IMR-90 (cell line): ENCODE results near the gene ATP6V1E1. TPM values are rescaled to one million over a fixed set of nuclear protein-coding genes. Genes with fewer than 3 reads are reported as not detected.

ENCODE experiments used
- ATAC-seq: fragments of 200-7000 bp; cut with Tn5 transposase; 2 replicates; pipeline ENCODE4 v1.9.1; 2020; ENCODE audit warnings: low read depth, mild to moderate bottlenecking, moderate library complexity
- BruUV-seq: library from RNA; stranded (reverse); fragments of 400-500 nt; replicated peaks from 2 replicates; lab custom pipeline; 2021; lab: Mats Ljungman, UMichigan
- CTCF ChIA-PET: fragments of 300-600 bp; formaldehyde crosslinking; extraction: SDS; loops from one replicate; lab custom pipeline; 2021; ENCODE audit warnings: antibody characterized with exemption; lab: Yijun Ruan, JAX
- POLR2A ChIA-PET: fragments of 300-600 bp; sonication (Branson Sonifier 250); formaldehyde crosslinking; loops from one replicate; lab custom pipeline; 2022; ENCODE audit warnings: antibody characterized with exemption; ENCODE audit not compliant: unreplicated experiment; lab: Charles Lee
- DNase-seq: peaks from one replicate; pipeline ENCODE4 v3.0.0; 2013
- H2AFZ ChIP-seq: replicated peaks from 2 replicates; pipeline ENCODE3; 2013; ENCODE audit warnings: low read length, mild to moderate bottlenecking; ENCODE audit not compliant: poor library complexity
- H2AK5ac ChIP-seq: 2 replicates; pipeline ENCODE4 v1.6.1; 2013; ENCODE audit warnings: low read depth, low read length, inconsistent platforms
- H2AK9ac ChIP-seq: replicated peaks from 2 replicates; pipeline ENCODE3; 2013; ENCODE audit warnings: mild to moderate bottlenecking, low read depth, low read length, moderate library complexity; ENCODE audit not compliant: poor library complexity
- H2BK120ac ChIP-seq: 2 replicates; pipeline ENCODE4 v1.6.1; 2013; ENCODE audit warnings: low read depth, low read length, inconsistent platforms
- H2BK15ac ChIP-seq: 3 replicates; pipeline ENCODE4 v1.6.1; 2013; ENCODE audit warnings: low read depth, low read length, inconsistent platforms
- H2BK20ac ChIP-seq: 2 replicates; pipeline ENCODE4 v1.6.1; 2013; ENCODE audit warnings: low read depth, mild to moderate bottlenecking, inconsistent platforms, low read length, moderate library complexity
- H2BK5ac ChIP-seq: 2 replicates; pipeline ENCODE4 v1.6.1; 2013; ENCODE audit warnings: mild to moderate bottlenecking, low read depth, low read length, inconsistent platforms; ENCODE audit not compliant: poor library complexity, severe bottlenecking
- H3K14ac ChIP-seq: replicated peaks from 2 replicates; pipeline ENCODE4 v1.6.1; 2013; ENCODE audit warnings: low read depth, low read length, inconsistent platforms
- H3K18ac ChIP-seq: 2 replicates; pipeline ENCODE4 v1.6.1; 2013; ENCODE audit warnings: low read depth, low read length, control low read depth
- H3K23ac ChIP-seq: 2 replicates; pipeline ENCODE4 v1.6.1; 2013; ENCODE audit warnings: low read depth, low read length, inconsistent platforms
- H3K27ac ChIP-seq: 2 replicates; pipeline ENCODE4 v1.5.1; 2013; ENCODE audit warnings: mild to moderate bottlenecking, control low read depth, low read length; ENCODE audit not compliant: insufficient read depth
- H3K27me3 ChIP-seq: 2 replicates; pipeline ENCODE4 v1.6.1; 2013; ENCODE audit warnings: low read length; ENCODE audit not compliant: control insufficient read depth, insufficient read depth
- H3K36me3 ChIP-seq: 2 replicates; pipeline ENCODE4 v1.6.1; 2013; ENCODE audit warnings: low read length, mixed read lengths; ENCODE audit not compliant: control insufficient read depth, insufficient read depth
- H3K4ac ChIP-seq: 2 replicates; pipeline ENCODE4 v1.6.1; 2013; ENCODE audit warnings: low read depth, low read length, inconsistent platforms
- H3K4me1 ChIP-seq: 2 replicates; pipeline ENCODE4 v1.6.1; 2013; ENCODE audit warnings: low read length, mixed read lengths; ENCODE audit not compliant: control insufficient read depth, insufficient read depth
- H3K4me2 ChIP-seq: 2 replicates; pipeline ENCODE4 v1.6.1; 2013; ENCODE audit warnings: low read depth, mild to moderate bottlenecking, control low read depth, low read length, moderate library complexity
- H3K4me3 ChIP-seq: 2 replicates; pipeline ENCODE4 v1.5.1; 2013; ENCODE audit warnings: low read depth, mild to moderate bottlenecking, control low read depth, low read length, moderate library complexity; ENCODE audit not compliant: insufficient read depth
- H3K56ac ChIP-seq: 2 replicates; pipeline ENCODE4 v1.6.1; 2013; ENCODE audit warnings: low read length, inconsistent platforms; ENCODE audit not compliant: insufficient read depth; ENCODE audit errors: extremely low read depth
- H3K79me1 ChIP-seq, 2 experiments: 2 replicates each; pipeline ENCODE4 v1.6.1; 2013; ENCODE audit warnings: low read length in 2 of 2, inconsistent platforms in 1 of 2, low read depth in 1 of 2
- H3K9ac ChIP-seq: 2 replicates; pipeline ENCODE4 v1.6.1; 2013; ENCODE audit warnings: low read depth, low read length, control low read depth
- H3K9me1 ChIP-seq: 2 replicates; pipeline ENCODE4 v1.6.1; 2013; ENCODE audit warnings: low read length, inconsistent platforms; ENCODE audit not compliant: insufficient read depth
- H3K9me3 ChIP-seq: 2 replicates; pipeline ENCODE4 v1.6.1; 2013; ENCODE audit warnings: low read length; ENCODE audit not compliant: control insufficient read depth, insufficient read depth
- H4K20me1 ChIP-seq: 2 replicates; pipeline ENCODE4 v1.6.1; 2013; ENCODE audit warnings: low read length, inconsistent platforms; ENCODE audit not compliant: insufficient read depth
- H4K5ac ChIP-seq: 2 replicates; pipeline ENCODE4 v1.6.1; 2013; ENCODE audit warnings: mild to moderate bottlenecking, low read depth, low read length, control low read depth
- H4K8ac ChIP-seq, 2 experiments: 2 replicates each; pipeline ENCODE4 v1.6.1; 2013; ENCODE audit warnings: low read depth in 2 of 2, low read length in 2 of 2, control low read depth in 1 of 2, inconsistent platforms in 1 of 2
- H4K91ac ChIP-seq: 2 replicates; pipeline ENCODE4 v1.6.1; 2013; ENCODE audit warnings: low read depth, low read length, inconsistent platforms; ENCODE audit not compliant: insufficient read depth
- CEBPB ChIP-seq: IDR thresholded peaks from 2 replicates; pipeline ENCODE4 v1.6.1; 2012; ENCODE audit warnings: low read depth, low read length, improper control_type of control experiment
- CTCF ChIP-seq: conservative IDR thresholded peaks from 2 replicates; pipeline ENCODE4 v1.5.1; 2012; ENCODE audit warnings: mild to moderate bottlenecking, low read depth, low read length, improper control_type of control experiment
- FOS ChIP-seq: fragments of 150-350 bp; IDR thresholded peaks from 2 replicates; pipeline ENCODE4 v1.6.1; 2016; ENCODE audit warnings: low read depth, low read length
- MAZ ChIP-seq: IDR thresholded peaks from 2 replicates; pipeline ENCODE4 v1.6.1; 2012; ENCODE audit warnings: low read depth, mild to moderate bottlenecking, low read length, improper control_type of control experiment, moderate library complexity, borderline replicate concordance
- MXI1 ChIP-seq: IDR thresholded peaks from 2 replicates; pipeline ENCODE4 v1.6.1; 2012; ENCODE audit warnings: low read depth, mild to moderate bottlenecking, low read length, moderate library complexity, borderline replicate concordance
- POLR2A ChIP-seq: IDR thresholded peaks from 2 replicates; pipeline ENCODE4 v1.6.1; 2012; ENCODE audit warnings: mild to moderate bottlenecking, low read depth, low read length
- RAD21 ChIP-seq: IDR thresholded peaks from 2 replicates; pipeline ENCODE4 v1.6.1; 2012; ENCODE audit warnings: low read length, improper control_type of control experiment
- RFX5 ChIP-seq: IDR thresholded peaks from 2 replicates; pipeline ENCODE4 v1.8.0; 2012; ENCODE audit warnings: low read depth, mild to moderate bottlenecking, low read length, moderate library complexity
- SMC3 ChIP-seq: fragments of 150-350 bp; IDR thresholded peaks from 2 replicates; pipeline ENCODE4 v1.6.1; 2016; ENCODE audit warnings: low read depth, mild to moderate bottlenecking, antibody characterized with exemption, low read length, moderate library complexity
- WGBS, 2 experiments: methylation state at CpG; one replicate each; pipeline versions ENCODE4 v1.1.5 to v1.1.7; 2013; ENCODE audit warnings: missing lambda C conversion rate in 2 of 2; ENCODE audit not compliant: insufficient read length in 1 of 2; ENCODE audit errors: extremely low coverage in 2 of 2; 5-methylcytosine and 5-hydroxymethylcytosine counted together
- dilution Hi-C: fragments of 300-500 bp; cut with HindIII; formaldehyde crosslinking; loops from one replicate; pipeline ENCODE4 v1.14.3; 2018; ENCODE audit warnings: low sequenced_read_pairs; ENCODE audit not compliant: unreplicated experiment
- in situ Hi-C: fragments of 300-500 bp; cut with MboI; formaldehyde crosslinking; loops from 3 replicates; pipeline ENCODE4 v1.14.3; 2019; ENCODE audit warnings: low sequenced_read_pairs, inconsistent platforms, mixed read lengths
- intact Hi-C: fragments of 100-400 bp; cut with micrococcal nuclease; formaldehyde crosslinking; loops from 2 replicates; pipeline ENCODE4 v1.10.0; 2022
- polyA plus RNA-seq, 3 experiments: library from polyadenylated mRNA; depleted of rRNA; stranded (reverse); fragments of >200 nt; gene quantifications; 2 replicates each; pipeline ENCODE4 v1.2.3, GENCODE V29; 2012; ENCODE audit warnings: low replicate concordance in 1 of 3
- total RNA-seq: library from RNA; depleted of rRNA; stranded (reverse); fragments of >200 nt; gene quantifications from 2 replicates; pipeline ENCODE4 v1.2.3, GENCODE V29; 2012

ATP6V1E1 gene
- total and polyA plus RNA-seq, 2 of the 4 experiments (the other 2 are of a cell fraction) = 144 to 148 TPM

- Histone ChIP-seq H3K9ac (no peak overlapping the region), H4K8ac (no peak overlapping the region), H4K20me1 (no peaks in the 10 kb centered on the region), H3K18ac (no peak overlapping the region), H3K79me1 (no peaks in the 10 kb centered on the region), H3K27ac (no peak overlapping the region), H2AFZ (no peak overlapping the region), H3K4ac (no peak overlapping the region), H3K9me3 (no peaks in the 10 kb centered on the region), H3K36me3 (peaks cover 16% of the 10 kb centered on the region), H3K4me3 (no peak overlapping the region), H4K91ac (no peak overlapping the region), H3K56ac (no peak overlapping the region), H3K23ac (no peak overlapping the region), H4K5ac (no peak overlapping the region), H2BK120ac (no peak overlapping the region), H2BK15ac (no peak overlapping the region), H3K27me3 (no peaks in the 10 kb centered on the region), H3K4me2 (no peak overlapping the region), H2AK5ac (no peak overlapping the region), H3K9me1 (no peaks in the 10 kb centered on the region), H2BK5ac (no peak overlapping the region), H2AK9ac (no peak overlapping the region), H3K4me1 (no peaks in the 10 kb centered on the region), H2BK20ac (no peak overlapping the region), H3K14ac (no peak overlapping the region)
- in situ Hi-C loops (no loop called here), dilution Hi-C loops (no loop called here), intact Hi-C loops (loop anchor here (5.0 kb wide), 1 partner anchor 65 kb away; no protein-coding TSS in a partner anchor)
- ChIA-PET POLR2A (no interaction called here), CTCF (no interaction called here)
- BruUV-seq = no TSS peak
- no peak for TF ChIP-seq MXI1
- TF ChIP-seq RFX5 = no peak
- no peak for TF ChIP-seq FOS
- no peak for TF ChIP-seq CEBPB
- TF ChIP-seq CTCF = no peak
- no peak for TF ChIP-seq SMC3
- no peak for TF ChIP-seq MAZ
- no peak for TF ChIP-seq RAD21
- TF ChIP-seq POLR2A = no peak
- no peak for ATAC-seq
- WGBS, 2 experiments = 86% methylated on average over 8 of the region's 14 CpGs; no CpG with 5 or more reads in 1 of the 2 experiments
- no peak for DNase-seq
These were observed 41.6 kb downstream of the ATP6V1E1 start for GRCh38 chr22:17586831-17587440.
